GM19351 (cell line): Measurements from ENCODE around the gene AGAP3.
A peak's percentile ranks its signal among the peaks of the same experiment; 100 is the strongest.

Experiments
- ATAC-seq: cut with Tn5 transposase; IDR thresholded peaks from one replicate; pipeline ENCODE4 v1.9.1; 2021; ENCODE audit warnings: mild to moderate bottlenecking, moderate library complexity; ENCODE audit not compliant: unreplicated experiment

Gene AGAP3

DNA sequence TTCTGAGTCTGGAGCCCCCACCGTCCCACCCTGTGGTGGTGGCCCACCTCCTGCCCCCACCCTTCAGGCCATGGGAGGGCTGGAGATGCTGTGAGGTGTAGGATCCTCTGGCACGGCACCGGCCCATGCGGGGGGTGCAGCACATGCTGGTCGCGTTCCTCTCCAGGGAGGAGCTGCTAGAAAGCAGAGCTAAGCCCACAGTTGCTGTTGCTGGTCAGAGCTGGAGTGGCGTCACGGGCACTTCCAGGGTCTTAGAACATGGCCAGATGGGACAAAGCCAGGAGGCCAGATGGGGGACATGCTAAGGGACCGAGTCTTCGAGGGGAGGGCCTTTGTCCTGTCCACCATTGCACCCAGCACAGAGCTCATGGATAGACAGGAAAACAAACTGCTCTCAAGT, 21.6 kb downstream of the AGAP3 start:
- ATAC-seq = no peak

DNA sequence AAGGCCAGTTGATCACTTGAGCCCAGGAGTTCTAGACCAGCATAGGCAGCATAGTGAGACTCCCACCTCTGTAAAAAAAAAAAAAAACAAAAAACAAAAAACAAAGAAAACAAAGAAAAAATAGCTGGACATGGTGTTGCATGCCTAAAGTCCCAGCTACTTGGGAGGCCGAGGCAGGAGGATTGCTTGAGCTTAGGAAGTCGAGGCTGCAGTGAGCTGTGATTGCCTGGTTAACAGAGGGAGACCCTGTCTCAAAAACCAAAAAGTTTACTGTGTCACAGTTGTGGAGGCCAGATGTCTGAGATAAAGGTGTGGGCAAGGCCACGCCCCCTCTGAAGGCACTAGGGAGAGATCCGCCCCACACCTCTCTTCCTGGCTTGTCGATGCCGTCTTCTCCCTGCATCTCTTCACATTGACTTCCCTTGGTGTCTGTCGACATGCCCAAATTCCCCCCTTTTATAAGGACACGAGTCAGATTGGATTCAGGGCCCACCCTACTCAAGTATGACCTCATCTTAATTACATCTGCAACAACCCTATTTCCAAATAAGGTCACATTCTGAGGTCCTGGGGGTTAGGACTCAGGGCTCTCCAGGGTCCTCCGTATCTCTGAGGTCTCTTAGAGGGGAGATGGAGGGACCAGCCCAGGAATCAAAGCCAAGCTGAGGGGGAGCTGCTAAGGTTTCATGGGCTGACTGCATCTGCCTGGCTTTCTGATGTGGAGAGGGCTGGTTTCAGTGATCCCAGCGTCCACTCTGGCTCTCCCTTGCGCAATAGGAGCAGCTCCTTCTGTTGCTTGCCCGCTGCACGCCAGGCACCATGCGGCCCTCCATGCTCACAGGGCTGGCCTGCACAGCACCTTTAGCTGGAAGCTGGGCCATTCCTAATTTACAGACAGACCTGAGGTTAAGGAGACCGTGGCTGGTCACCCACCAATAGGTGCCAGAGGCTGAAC, 23.1 kb downstream of the AGAP3 start:
- ATAC-seq = no peak

DNA sequence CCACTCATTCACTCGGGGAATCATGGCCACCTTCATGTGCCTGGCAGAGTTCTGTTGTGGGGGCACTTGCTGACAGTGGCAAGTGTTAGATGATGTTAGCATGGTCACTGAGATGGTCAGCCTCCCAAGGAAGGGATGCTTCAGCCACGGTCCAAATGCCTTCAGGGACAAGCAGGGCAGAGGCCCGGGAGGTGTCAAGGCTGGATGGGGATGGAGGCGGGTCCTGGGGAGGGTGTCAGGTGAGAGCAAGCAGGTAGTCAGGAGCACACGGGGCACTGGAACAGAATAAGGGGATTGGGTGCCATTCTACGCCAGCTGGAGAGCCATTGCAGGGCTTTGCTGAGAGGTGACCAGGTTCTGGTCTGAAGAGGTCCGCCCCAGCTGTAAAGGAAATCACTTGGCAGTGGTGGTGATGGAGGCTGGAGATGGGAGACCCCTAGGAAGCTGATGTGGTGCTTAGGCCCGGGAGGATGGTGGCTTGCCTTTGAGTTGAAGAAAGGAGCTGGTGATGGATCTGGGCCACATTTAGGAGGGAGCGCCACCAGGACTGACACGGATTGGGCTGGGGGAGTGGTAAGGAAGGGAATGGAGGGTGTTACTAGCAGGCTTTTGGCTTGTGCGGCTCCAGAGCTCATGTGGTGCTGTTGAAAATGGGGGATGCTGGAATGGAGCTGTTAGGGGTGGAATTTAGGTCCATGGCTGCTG, 24.1 kb downstream of the AGAP3 start:
- no peak for ATAC-seq

DNA sequence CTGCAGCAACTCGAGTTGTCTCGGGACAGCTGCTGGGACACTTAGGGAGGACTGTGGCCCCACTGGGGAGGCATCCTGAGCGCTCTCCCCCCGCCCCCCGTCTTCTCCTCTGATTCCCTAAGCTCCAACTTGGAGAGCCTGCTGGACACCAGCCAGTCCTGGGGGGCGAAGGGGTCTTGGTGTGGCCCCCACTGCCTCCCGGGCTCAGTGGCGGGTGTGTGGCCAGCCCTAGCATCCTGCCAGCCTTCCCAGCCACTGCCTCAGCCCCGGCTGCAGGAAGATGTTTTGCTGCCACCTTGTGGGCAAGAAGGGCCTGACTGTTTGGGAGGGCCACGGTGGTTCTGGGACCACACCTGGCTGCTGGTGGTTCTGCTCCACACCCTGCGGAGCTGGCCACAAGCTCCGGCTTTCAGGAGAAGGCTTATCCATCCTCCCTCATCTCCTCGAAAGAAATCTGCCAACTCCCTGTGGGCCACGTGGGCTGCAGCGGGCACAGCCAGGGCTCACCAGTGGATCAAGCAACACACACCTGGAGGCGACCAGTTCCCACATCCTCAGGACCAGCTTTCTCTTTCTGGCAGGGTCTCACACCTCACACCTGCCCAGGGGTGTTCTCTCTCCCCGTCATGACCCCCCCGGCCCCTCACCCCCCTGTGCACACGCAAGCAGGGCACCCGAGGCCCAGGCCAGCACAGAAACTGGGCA, 24.8 kb downstream of the AGAP3 start:
- ATAC-seq = peak; percentile 78

DNA sequence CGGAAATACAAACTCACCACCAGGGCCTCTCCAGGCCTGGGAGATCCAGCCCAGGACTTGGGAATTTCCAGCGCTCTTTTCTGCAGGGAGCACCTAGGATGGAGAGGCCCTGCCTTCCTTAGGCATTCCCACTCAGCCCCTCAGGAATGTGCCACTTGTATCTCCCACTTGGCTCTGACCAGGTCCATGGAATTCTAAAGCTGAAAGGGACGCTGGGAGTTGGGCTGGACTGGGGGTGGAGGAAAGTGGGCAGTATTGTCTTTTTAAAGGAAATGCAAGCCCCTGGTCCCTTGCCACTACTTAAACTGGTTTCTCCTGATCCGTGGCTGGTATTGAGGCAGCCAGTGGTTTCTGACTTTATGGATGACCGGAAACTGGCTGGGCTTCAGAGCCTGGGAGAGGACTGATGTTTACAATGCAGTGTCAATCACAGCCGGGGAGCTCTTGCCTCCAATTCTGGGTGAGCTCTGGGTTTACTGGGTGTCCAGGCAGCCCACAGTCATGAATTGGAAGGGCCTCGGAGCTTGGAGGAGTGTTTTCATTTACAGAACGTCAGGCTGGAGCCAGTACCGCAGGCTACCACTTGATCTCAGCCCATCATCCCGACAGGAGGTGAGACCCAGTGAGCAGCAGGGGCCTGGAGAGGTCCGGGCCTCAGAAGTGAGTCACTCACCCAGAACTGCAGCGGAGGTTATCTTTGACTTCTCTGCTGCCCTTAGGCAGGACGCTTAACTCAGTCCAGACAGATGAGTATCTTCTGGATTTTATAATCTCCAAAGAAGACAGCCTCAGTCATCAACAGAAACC, 27.3 kb downstream of the AGAP3 start:
- no peak for ATAC-seq

DNA sequence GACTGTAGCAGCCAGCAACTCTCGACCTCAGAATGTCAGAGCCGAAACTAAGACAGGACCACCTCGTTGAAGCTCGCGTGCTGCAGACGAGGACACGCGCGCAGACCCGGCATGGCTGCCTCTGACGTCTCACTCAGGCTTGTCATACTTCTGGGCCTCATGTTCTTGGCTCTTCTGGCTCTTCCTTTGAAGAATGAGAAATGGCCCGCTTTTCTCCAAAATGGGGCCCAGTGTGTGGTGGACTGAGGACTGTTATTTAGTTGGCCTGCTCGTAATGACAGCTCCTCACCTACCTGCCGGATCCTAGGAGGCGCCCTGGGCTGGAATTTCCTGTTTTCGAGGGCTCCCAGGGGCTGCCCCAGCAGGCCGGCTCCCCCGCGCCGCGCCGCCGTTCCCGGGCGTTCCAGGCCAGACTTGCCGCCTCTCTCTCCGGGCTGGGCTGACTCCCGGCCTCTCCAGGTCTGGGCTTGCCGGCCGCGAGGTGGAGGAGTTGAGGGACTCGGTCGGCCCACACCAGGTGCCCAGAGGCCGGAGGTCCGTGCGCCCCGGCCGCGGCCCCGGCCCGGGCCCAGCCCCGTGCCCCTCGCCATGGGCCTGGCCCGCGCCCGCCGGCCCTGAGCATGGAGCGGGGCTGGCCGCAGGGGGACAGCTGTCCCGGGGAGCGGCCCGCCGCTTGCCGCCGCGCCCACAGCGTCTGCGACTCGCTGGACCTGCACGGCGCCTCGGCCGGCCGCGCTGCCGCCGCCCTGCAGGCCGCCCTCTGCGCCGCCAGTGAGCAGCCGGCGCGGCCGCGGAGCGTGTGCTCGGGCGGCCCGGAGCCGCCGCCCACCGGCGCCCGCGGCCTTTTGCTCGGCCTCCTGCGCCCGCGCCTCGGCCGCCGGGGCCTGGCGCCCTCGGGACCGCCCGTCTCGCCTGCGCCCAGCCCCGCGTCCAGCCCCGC, 28.1 kb downstream of the AGAP3 start:
- no peak for ATAC-seq

DNA sequence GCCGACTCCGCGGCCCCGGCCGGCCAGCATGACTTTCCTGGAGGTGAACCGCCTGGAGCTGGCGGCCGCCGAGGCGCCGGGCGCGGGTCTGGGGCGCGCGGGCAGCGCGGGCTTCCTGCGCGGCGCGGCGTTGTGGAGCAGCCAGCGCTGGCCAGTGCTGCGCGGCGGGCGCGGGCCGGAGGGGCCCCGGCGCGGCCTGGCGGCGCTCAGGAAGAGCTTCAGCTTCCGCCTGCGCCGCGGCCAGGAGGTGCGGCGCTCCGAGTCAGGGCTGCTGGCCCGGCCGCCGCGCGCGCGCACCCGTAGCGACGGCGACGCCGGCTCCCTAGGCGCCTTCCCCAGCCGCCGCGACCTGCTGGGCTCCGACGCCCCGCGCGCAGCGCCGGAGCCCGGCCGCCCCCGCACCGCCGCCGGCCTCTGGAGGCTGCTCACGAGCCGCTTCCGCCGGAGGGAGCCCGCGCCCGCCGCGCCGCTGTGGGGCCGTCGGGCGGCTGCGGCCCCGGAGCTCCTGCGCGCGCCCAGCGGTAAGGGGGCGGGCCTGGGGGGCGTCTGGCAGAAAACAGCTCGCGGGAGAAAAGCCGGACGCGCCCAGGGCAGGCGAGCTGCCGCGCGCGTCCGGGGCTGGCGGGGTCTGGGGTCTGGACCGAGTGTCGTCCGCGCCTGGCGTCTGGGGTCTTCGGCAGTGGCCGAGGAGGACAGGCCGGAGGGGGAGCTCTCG, 29.0 kb downstream of the AGAP3 start:
- no peak for ATAC-seq

DNA sequence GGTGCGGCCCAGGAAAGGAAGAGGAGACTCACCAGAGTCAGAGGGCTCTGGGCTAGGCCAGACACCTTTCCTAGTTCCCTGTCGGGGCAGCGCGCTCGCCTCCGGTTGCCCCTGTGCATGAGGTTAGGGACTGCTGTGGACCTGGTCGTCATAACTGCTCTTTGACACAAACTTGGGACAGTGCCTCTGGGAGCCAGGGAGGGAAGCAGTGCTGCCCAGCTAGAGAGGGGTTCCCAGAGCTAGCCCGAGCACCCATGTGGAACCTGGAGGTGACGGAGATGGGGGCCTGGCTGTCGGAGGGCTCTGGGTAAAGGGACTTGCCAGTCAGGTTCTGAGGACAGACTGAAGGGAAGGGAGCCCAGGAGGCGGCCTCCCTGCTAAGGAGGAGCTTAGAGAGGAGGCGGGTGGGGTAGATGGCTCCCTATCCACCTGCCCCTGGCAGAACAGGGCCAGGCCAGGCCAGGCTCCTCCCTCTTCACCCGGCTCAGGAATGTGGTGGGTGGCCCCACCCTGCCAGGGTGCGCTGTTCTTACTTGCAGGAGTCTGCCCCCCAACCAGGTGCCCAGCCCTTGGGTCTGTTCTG, 29.7 kb downstream of the AGAP3 start:
- ATAC-seq = no peak

DNA sequence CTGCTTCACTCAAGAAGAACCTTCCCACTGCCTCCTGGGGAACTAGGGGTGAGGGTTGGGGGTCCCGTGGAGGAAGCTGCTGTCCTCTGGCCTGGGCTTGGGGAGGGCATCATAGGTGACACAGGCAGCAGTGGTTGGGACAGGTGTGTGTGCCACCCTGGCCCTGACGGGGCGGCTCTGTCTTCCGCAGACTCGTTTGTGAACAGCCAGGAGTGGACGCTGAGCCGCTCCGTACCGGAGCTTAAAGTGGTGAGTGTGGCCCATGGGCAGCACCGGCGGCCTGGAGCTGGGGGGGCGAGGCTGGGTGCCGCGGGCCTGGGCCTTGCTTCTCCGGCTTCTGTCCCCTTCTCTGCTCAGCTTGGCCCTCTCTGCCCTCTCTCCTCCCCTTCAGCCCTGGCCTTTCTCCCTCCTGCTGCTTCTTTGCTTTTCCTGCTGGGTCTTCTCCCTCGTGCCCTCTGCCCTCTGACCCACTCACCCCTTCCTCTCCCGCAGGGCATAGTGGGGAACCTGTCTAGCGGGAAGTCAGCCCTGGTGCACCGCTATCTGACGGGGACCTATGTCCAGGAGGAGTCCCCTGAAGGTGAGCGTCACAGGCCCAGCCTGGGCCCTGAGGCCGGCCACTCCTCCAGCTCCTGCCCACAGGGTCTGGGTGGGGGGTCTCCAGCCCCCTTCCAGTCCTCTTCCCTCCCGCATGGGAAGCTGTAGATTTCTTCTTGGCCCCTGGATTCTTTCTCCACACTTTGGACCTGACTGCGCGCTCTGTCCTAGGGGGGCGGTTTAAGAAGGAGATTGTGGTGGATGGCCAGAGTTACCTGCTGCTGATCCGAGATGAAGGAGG, 30.5 kb downstream of the AGAP3 start:
- ATAC-seq = no peak

DNA sequence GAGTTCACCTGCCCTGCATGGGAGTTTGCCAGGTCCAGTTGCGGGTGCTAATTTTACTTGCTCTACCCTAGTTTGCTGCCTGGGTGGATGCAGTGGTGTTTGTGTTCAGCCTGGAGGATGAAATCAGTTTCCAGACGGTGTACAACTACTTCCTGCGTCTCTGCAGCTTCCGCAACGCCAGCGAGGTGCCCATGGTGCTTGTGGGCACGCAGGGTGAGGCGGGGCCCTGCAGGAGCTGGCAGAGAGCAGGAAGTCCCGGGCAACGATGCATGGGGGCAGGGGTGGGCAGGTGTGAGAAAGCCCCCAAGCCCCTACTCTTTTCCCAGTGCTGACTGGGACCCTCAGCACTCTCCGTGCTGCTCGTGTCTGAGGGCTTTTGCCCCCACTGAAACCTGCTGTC, 31.3 kb downstream of the AGAP3 start:
- no peak for ATAC-seq

DNA sequence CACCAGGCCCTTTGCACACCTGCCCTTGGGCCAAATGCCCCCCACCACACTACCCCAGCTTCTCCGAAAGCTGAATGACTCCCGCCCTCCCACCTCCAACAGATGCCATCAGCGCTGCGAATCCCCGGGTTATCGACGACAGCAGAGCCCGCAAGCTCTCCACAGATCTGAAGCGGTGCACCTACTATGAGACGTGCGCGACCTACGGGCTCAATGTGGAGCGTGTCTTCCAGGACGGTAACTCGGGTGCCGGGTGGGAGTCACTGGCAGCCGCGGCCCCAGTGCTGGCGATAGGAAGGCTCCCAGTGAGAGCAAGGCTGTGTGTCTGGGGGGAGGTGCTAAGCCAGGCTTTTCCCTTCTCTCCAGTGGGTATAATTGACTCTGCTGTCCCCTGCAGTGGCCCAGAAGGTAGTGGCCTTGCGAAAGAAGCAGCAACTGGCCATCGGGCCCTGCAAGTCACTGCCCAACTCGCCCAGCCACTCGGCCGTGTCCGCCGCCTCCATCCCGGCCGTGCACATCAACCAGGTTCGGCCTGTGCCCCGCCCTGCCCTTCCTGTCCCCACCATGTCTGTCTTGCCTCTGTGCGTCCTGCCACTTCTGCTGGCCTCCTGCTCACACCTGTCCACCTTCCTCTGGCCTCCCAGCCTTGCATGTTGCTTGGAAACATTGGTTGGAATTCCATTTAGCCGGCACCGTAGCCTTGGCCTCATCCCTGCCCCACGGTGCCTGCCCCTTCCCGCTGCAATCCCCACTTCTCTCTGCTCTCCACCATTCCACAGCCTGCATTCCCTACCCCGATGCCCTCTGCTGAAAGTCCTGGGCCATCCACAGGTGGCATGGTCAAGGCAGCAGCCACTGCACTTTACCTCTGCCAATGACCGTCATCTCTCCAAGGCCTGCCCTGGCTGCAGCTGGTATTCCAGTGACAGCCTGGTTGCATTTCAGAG, 32.1 kb downstream of the AGAP3 start:
- no peak for ATAC-seq

DNA sequence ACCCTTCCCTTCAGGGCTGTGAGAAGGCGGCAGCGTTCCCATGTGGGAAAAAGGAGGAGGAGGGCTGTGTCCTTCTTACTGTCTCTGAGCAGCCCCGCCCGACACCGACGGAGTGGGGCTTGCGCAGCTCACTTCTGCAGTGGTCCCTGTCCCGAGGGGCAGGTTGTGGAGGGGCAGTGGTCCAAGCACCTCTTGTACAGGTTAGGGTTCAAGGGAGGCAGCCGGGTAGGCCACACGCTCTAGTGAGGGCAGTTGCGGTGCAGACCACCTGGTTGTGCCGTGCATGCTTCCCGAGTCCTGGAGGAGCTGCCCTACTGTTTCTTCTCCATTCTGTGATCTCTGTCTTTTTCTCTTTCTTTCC, 32.8 kb downstream of the AGAP3 start:
- no peak for ATAC-seq

DNA sequence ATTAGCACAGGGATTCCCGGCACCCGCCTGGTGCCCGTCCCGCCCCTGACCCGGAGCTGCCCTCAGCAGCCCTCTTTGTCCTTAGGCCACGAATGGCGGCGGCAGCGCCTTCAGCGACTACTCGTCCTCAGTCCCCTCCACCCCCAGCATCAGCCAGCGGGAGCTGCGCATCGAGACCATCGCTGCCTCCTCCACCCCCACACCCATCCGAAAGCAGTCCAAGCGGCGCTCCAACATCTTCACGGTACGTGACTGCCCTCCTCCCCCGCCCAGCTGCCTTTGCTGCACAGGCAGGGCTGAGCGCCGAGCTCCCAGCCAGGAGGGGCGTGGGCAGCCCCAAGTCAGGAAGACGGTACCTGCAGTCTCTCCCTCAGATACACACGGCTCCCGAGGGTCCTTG, 33.6 kb downstream of the AGAP3 start:
- ATAC-seq = no peak

DNA sequence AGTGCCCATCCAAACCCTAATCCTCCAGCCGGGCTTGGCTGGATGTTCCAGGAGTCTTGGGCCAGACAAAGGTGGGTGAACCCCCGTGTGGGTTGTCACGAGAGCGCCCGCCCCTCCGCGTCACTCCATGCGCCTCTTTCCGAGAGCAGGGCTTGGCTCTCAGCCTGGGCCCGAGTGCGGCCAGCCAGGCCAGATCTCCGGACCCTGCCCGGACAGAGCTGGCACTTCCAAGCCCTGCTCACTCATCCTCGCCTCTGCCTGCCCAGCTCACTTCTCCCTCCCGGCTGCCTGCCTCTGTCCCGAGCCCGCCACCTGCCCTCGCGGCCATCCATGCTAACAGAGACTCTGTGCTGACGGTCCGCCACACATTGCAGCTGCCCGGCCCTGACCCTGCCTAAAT, 34.6 kb downstream of the AGAP3 start:
- no peak for ATAC-seq

DNA sequence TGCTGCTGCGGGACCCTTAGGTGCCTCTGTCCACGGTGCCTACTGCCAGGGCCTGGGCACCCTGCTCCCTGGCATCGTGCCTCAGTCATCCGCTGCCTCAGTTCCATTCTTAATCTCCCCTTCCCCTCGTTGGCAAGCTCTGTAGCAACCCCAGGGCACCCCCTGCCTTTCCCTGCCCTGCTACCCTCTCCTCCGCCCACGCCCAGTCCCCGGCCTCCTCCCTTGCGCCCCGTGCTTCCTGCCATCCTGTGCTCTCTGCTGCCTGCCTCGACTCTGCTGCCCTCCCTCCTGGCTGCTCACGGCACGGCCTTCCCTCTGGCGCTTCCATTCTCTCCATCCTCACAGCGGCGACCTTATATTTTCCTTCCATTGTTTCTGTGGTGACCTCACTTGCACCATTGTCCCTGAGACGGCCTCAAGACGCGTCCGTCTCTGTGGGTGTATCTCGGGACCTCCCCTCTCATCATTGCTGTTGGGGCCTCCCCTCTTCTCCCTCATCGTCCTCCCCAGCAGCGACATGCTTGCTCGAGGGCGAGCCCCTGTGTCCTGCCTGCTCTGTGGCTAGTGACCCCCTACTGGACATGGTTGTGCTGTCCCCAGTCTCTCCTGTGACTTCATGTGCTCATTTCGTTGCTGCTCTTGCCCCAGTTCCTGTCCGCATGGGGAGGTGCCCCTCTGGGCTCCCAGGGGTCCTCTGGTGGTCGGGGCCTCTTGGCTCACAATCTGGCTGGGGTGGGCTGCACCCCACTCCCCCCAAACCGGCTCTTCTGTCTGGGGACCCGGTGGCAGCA, 35.3 kb downstream of the AGAP3 start:
- no peak for ATAC-seq

DNA sequence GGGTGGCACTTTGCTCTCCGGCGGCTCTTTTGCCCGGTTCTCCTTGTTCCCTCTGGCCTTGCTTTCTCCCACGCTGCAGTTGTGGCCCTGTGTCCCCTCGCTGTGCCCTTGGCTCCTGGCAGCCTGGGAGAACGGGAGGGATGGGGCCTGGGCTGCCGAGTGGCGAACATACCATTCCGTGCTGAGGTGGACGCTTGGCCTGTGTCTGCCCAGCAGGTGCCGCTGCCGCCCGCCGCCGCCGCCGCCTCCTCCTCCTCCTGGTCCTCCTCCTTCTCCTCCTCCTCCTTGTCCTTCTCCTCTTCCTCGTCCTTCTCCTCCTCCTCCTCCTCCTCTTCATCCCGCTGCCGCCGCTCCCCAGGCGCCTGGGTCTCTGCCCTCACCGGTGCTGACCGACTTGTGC, 36.0 kb downstream of the AGAP3 start:
- ATAC-seq = no peak
